HG03139 (cell line): ENCODE measurements around the gene L3MBTL4.

Source experiments
- ATAC-seq: cut with Tn5 transposase; IDR thresholded peaks from one replicate; pipeline ENCODE4 v1.9.1; 2021; ENCODE audit not compliant: unreplicated experiment

The L3MBTL4 gene

GRCh38 chr18:6366776-6367175 lies 47.9 kb downstream of the L3MBTL4 start:
- ATAC-seq: no peak

- no peak for ATAC-seq
These were observed 49.3 kb downstream of the L3MBTL4 start for GRCh38 chr18:6365385-6365784.

- no peak for ATAC-seq
These were observed 51.5 kb downstream of the L3MBTL4 start for GRCh38 chr18:6363216-6363615.

GRCh38 chr18:6362559-6363129 lies 52.1 kb downstream of the L3MBTL4 start:
- no peak for ATAC-seq

- no peak for ATAC-seq
These were observed 57.0 kb downstream of the L3MBTL4 start for GRCh38 chr18:6357668-6358067.

- no peak for ATAC-seq
These were observed 58.7 kb downstream of the L3MBTL4 start for GRCh38 chr18:6355789-6356589.

GRCh38 chr18:6352275-6352674 lies 62.4 kb downstream of the L3MBTL4 start:
- ATAC-seq: no peak

GRCh38 chr18:6342990-6343389 lies 71.7 kb downstream of the L3MBTL4 start:
- ATAC-seq: no peak

- ATAC-seq: no peak
These were observed 73.0 kb downstream of the L3MBTL4 start for GRCh38 chr18:6341709-6342108.

GRCh38 chr18:6341303-6341702 lies 73.4 kb downstream of the L3MBTL4 start:
- no peak for ATAC-seq

GRCh38 chr18:6340121-6340520 lies 74.6 kb downstream of the L3MBTL4 start:
- no peak for ATAC-seq

GRCh38 chr18:6336239-6336638 lies 78.5 kb downstream of the L3MBTL4 start:
- ATAC-seq: no peak

GRCh38 chr18:6333981-6334380 lies 80.7 kb downstream of the L3MBTL4 start:
- ATAC-seq: no peak

- no peak for ATAC-seq
These were observed 82.8 kb downstream of the L3MBTL4 start for GRCh38 chr18:6331872-6332271.

GRCh38 chr18:6330786-6331185 lies 83.9 kb downstream of the L3MBTL4 start:
- no peak for ATAC-seq

GRCh38 chr18:6328621-6329010 lies 86.1 kb downstream of the L3MBTL4 start:
- ATAC-seq: no peak

- ATAC-seq: no peak
These were observed 86.7 kb downstream of the L3MBTL4 start for GRCh38 chr18:6327895-6328620.

GRCh38 chr18:6327485-6327884 lies 87.2 kb downstream of the L3MBTL4 start:
- ATAC-seq: no peak

- ATAC-seq: no peak
These were observed 88.1 kb downstream of the L3MBTL4 start for GRCh38 chr18:6326566-6326965.

- no peak for ATAC-seq
These were observed 91.3 kb downstream of the L3MBTL4 start for GRCh38 chr18:6323319-6323889.

- ATAC-seq: no peak
These were observed 99.0 kb downstream of the L3MBTL4 start for GRCh38 chr18:6315517-6316331.
